Spleen (tissue), 7 donors: ENCODE data around the gene USP15.

Experiments
- CTCF ChIP-seq, 11 experiments: fragments of 200-600 bp in 7 of 11; fragments of 450-650 bp in 4 of 11; sonication (generic) in 4 of 11; IDR thresholded peaks in 8 of 11; conservative IDR thresholded peaks in 3 of 11; 1 replicate in 7 of 11; 2 replicates in 4 of 11; pipeline versions ENCODE4 v1.4.0 to v1.8.0; 2016 to 2021; ENCODE audit warnings: antibody characterized with exemption in 11 of 11, inconsistent platforms in 4 of 11, mild to moderate bottlenecking in 1 of 11
- POLR2A ChIP-seq, 3 donors: fragments of 450-650 bp; IDR thresholded peaks; one replicate each; pipeline ENCODE4 v1.5.1; 2017; ENCODE audit warnings: antibody characterized with exemption in 3 of 3, mild to moderate bottlenecking in 1 of 3
- donor health status: DM: no; HTN: no; CAD: no; lungs with moderate emphysema.
- donor health status: DM: no; HTN: no; CAD: no.
- donor health status: DM: no; HTN: no; CAD: no.

- TF ChIP-seq CTCF (IDR thresholded peaks at IDR 0.05 in 8 of 11, conservative IDR thresholded peaks at IDR 0.05 in 3 of 11) (no peak), POLR2A (IDR thresholded peaks at IDR 0.05) (no peak)
Observed at GRCh38 chr12:62345667-62346066, 85.5 kb downstream of the USP15 start.
